GM12878 (cell line): Measurements from ENCODE around the gene HRC. TPM values are rescaled to one million over a fixed set of nuclear protein-coding genes. Genes with fewer than 3 reads are reported as not detected.
A peak's percentile ranks its signal among the peaks of the same experiment; 100 is the strongest.

Experiments
- CEBPZ ChIP-seq: fragments of 150-350 bp; IDR thresholded peaks from 2 replicates; pipeline ENCODE4 v1.6.1; 2016; ENCODE audit warnings: low read depth, low read length
- IKZF1 ChIP-seq: fragments of 450-650 bp; conservative IDR thresholded peaks from 2 replicates; pipeline ENCODE4 v1.6.1; 2017; ENCODE audit warnings: antibody characterized with exemption, mild to moderate bottlenecking
- RAD21 ChIP-seq: IDR thresholded peaks from 2 replicates; pipeline ENCODE4 v1.6.1; 2011; ENCODE audit warnings: mild to moderate bottlenecking, low read depth, low read length, moderate library complexity; ENCODE audit not compliant: insufficient read depth
- SP1 ChIP-seq: IDR thresholded peaks from one replicate; pipeline ENCODE4 v1.6.1; 2011; ENCODE audit warnings: low read depth, low read length
- ZNF24 ChIP-seq: fragments of 450-650 bp; IDR thresholded peaks from 2 replicates; pipeline ENCODE4 v1.6.1; 2017; ENCODE audit warnings: antibody characterized with exemption, mild to moderate bottlenecking
- polyA plus RNA-seq, 11 experiments: library from polyadenylated mRNA; depleted of rRNA in 4 of 11; unstranded in 6 of 11; stranded (reverse) in 5 of 11; fragments of >200 nt; fragmentation: Nextera tagmentation in 4 of 11; fragmentation: Illumina TruSeq in 1 of 11; extraction: Ambion mirVana in 4 of 11; extraction: Trizol in 1 of 11; gene quantifications; 1 replicate in 1 of 11; 2 replicates in 10 of 11; pipeline versions ENCODE4 v1.2.1 to v1.2.3, GENCODE V29; 2011 to 2016; ENCODE audit warnings: inconsistent platforms in 2 of 11, missing spikeins in 2 of 11, low read depth in 1 of 11
- total RNA-seq, 4 experiments: library from RNA; depleted of rRNA in 3 of 4; stranded (reverse); fragments of >200 nt in 3 of 4; fragmentation: Illumina TruSeq in 1 of 4; extraction: Trizol in 1 of 4; gene quantifications; 2 replicates each; pipeline versions ENCODE4 v1.2.1 to v1.2.3, GENCODE V29; 2013 to 2021
- TF ChIP-seq, protein P1 (sequence below): fragments of 450-650 bp; IDR thresholded peaks from 2 replicates; pipeline ENCODE4 v1.6.1; 2017; ENCODE audit warnings: mild to moderate bottlenecking
- TF ChIP-seq, protein P2 (sequence below): fragments of 450-650 bp; IDR thresholded peaks from 2 replicates; pipeline ENCODE4 v1.6.1; 2018; ENCODE audit warnings: borderline replicate concordance, mild to moderate bottlenecking; ENCODE audit not compliant: partially characterized antibody

The HRC gene
- total and polyA plus RNA-seq, 10 of the 15 experiments (the other 5 are each of a cell fraction or from before 2014, with no cell fraction given): 0.10 TPM; not detected in 9

DNA sequence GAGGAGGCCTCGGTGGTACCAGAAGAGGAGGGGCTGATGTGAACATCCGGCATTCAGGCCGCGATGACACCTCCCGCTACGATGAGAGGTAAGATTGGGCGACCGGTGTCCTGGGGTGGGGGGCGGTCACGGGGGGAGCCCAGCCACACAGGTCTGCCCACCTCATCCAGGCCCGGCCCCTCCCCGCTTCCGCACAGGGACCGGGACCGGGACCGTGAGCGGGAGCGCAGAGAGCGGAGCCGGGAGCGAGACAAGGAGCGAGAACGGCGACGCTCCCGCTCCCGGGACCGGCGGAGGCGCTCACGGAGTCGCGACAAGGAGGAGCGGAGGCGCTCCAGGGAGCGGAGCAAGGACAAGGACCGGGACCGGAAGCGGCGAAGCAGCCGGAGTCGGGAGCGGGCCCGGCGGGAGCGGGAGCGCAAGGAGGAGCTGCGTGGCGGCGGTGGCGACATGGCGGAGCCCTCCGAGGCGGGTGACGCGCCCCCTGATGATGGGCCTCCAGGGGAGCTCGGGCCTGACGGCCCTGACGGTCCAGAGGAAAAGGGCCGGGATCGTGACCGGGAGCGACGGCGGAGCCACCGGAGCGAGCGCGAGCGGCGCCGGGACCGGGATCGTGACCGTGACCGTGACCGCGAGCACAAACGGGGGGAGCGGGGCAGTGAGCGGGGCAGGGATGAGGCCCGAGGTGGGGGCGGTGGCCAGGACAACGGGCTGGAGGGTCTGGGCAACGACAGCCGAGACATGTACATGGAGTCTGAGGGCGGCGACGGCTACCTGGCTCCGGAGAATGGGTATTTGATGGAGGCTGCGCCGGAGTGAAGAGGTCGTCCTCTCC lies 47.4 kb downstream of the HRC start (continued):
- TF ChIP-seq ZNF24: no peak
- no peak for TF ChIP-seq CEBPZ
- TF ChIP-seq, protein P1, sequence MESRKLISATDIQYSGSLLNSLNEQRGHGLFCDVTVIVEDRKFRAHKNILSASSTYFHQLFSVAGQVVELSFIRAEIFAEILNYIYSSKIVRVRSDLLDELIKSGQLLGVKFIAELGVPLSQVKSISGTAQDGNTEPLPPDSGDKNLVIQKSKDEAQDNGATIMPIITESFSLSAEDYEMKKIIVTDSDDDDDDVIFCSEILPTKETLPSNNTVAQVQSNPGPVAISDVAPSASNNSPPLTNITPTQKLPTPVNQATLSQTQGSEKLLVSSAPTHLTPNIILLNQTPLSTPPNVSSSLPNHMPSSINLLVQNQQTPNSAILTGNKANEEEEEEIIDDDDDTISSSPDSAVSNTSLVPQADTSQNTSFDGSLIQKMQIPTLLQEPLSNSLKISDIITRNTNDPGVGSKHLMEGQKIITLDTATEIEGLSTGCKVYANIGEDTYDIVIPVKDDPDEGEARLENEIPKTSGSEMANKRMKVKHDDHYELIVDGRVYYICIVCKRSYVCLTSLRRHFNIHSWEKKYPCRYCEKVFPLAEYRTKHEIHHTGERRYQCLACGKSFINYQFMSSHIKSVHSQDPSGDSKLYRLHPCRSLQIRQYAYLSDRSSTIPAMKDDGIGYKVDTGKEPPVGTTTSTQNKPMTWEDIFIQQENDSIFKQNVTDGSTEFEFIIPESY: no peak
- 0 out of 2 replicates have a peak, but pooled peaks have one; percentile 18 for TF ChIP-seq IKZF1
- no peak for TF ChIP-seq SP1
- TF ChIP-seq RAD21: no peak
- TF ChIP-seq, protein P2, sequence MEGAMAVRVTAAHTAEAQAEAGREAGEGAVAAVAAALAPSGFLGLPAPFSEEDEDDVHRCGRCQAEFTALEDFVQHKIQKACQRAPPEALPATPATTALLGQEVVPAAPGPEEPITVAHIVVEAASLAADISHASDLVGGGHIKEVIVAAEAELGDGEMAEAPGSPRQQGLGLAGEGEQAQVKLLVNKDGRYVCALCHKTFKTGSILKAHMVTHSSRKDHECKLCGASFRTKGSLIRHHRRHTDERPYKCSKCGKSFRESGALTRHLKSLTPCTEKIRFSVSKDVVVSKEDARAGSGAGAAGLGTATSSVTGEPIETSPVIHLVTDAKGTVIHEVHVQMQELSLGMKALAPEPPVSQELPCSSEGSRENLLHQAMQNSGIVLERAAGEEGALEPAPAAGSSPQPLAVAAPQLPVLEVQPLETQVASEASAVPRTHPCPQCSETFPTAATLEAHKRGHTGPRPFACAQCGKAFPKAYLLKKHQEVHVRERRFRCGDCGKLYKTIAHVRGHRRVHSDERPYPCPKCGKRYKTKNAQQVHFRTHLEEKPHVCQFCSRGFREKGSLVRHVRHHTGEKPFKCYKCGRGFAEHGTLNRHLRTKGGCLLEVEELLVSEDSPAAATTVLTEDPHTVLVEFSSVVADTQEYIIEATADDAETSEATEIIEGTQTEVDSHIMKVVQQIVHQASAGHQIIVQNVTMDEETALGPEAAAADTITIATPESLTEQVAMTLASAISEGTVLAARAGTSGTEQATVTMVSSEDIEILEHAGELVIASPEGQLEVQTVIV: no peak
